Medulla oblongata (tissue), 1 donor: ENCODE results near the gene TDRD7.
A peak's percentile ranks its signal among the peaks of the same experiment; 100 is the strongest.

Experiments used
- DNase-seq: peaks from one replicate; pipeline ENCODE4 v3.0.0-alpha.2; 2015; ENCODE audit errors: extremely low spot score

Gene TDRD7

GRCh38 chr9:97506306-97506705 is 94.4 kb downstream of the TDRD7 start:
- DNase-seq = no peak

- DNase-seq = no peak
Observed at GRCh38 chr9:97506787-97507186, 94.9 kb downstream of the TDRD7 start.

- no peak for DNase-seq
Observed at GRCh38 chr9:97507428-97507984, 95.6 kb downstream of the TDRD7 start.

- no peak for DNase-seq
Observed at GRCh38 chr9:97508852-97509251, 97.0 kb downstream of the TDRD7 start.

GRCh38 chr9:97510797-97511654 is 99.1 kb downstream of the TDRD7 start:
- no peak for DNase-seq

GRCh38 chr9:97511655-97512427 is 99.9 kb downstream of the TDRD7 start:
- no peak for DNase-seq

- DNase-seq = no peak
Observed at GRCh38 chr9:97512966-97513560, 101.2 kb downstream of the TDRD7 start.

- DNase-seq = no peak
Observed at GRCh38 chr9:97514531-97514930, 102.6 kb downstream of the TDRD7 start.

GRCh38 chr9:97515662-97516061 is 103.8 kb downstream of the TDRD7 start:
- DNase-seq = no peak

GRCh38 chr9:97516111-97516510 is 104.2 kb downstream of the TDRD7 start:
- no peak for DNase-seq

- no peak for DNase-seq
Observed at GRCh38 chr9:97517331-97518089, 105.6 kb downstream of the TDRD7 start.

- DNase-seq = no peak
Observed at GRCh38 chr9:97518166-97518908, 106.4 kb downstream of the TDRD7 start.

GRCh38 chr9:97518909-97519307 is 107.0 kb downstream of the TDRD7 start:
- peak; percentile 35 for DNase-seq

- no peak for DNase-seq
Observed at GRCh38 chr9:97519441-97519970, 107.6 kb downstream of the TDRD7 start.

- DNase-seq = no peak
Observed at GRCh38 chr9:97521576-97522333, 109.9 kb downstream of the TDRD7 start.

GRCh38 chr9:97524424-97524823 is 112.5 kb downstream of the TDRD7 start:
- DNase-seq = no peak

- no peak for DNase-seq
Observed at GRCh38 chr9:97525451-97525850, 113.6 kb downstream of the TDRD7 start.

- DNase-seq = no peak
Observed at GRCh38 chr9:97526895-97527575, 115.1 kb downstream of the TDRD7 start.
